ENCODE data around the gene LRRFIP2. TPM values are rescaled to one million over a fixed set of nuclear protein-coding genes. Genes with fewer than 3 reads are reported as not detected.
"Not testable (repeated sequence)": the region's sequence is repeated elsewhere in the genome, so short reads cannot be mapped to it uniquely, and the experiment has no call there.

The LRRFIP2 gene
- total RNA-seq, 4 donors from 2014 or later: 56.5 to 148 (median 62.4) TPM

- no peaks in the 10 kb centered on the region for H3K27me3 ChIP-seq
- DNase-seq: no peak
- no peaks in the 10 kb centered on the region for H3K9me3 ChIP-seq
- intact Hi-C loops (cut with DNase I; ENCODE audit: low total_unique reads): no loop called here
- H3K4me1 ChIP-seq: no peaks in the 10 kb centered on the region
- TF ChIP-seq POLR2A (IDR thresholded peaks at IDR 0.05) (no peak), CTCF (IDR thresholded peaks at IDR 0.05) (no peak)
- H3K27ac ChIP-seq: no peak overlapping the region
- no peak overlapping the region for H3K4me3 ChIP-seq
- H3K36me3 ChIP-seq: no peaks in the 10 kb centered on the region
These were observed 35.8 kb upstream of the LRRFIP2 start for GRCh38 chr3:37210230-37210629.

GRCh38 chr3:37208576-37208975 lies 34.2 kb upstream of the LRRFIP2 start:
- H3K27me3 ChIP-seq; intact Hi-C loops (cut with DNase I; ENCODE audit: low total_unique reads); DNase-seq; H3K27ac ChIP-seq; H3K36me3 ChIP-seq; H3K4me1 ChIP-seq; H3K9me3 ChIP-seq; H3K4me3 ChIP-seq: not testable (repeated sequence)

GRCh38 chr3:37208008-37208407 lies 33.6 kb upstream of the LRRFIP2 start:
- DNase-seq; H3K27ac ChIP-seq; H3K9me3 ChIP-seq; H3K27me3 ChIP-seq; H3K4me1 ChIP-seq; H3K4me3 ChIP-seq; H3K36me3 ChIP-seq; intact Hi-C loops (cut with DNase I; ENCODE audit: low total_unique reads): not testable (repeated sequence)

- H3K4me3 ChIP-seq; H3K27ac ChIP-seq; intact Hi-C loops (cut with DNase I; ENCODE audit: low total_unique reads); H3K4me1 ChIP-seq; H3K27me3 ChIP-seq; DNase-seq; H3K36me3 ChIP-seq; H3K9me3 ChIP-seq: not testable (repeated sequence)
These were observed 31.7 kb upstream of the LRRFIP2 start for GRCh38 chr3:37206041-37206440.

- no peak overlapping the region for H3K4me3 ChIP-seq
- no peak for TF ChIP-seq CTCF (IDR thresholded peaks at IDR 0.05)
- no peak for TF ChIP-seq POLR2A (IDR thresholded peaks at IDR 0.05)
- H3K27ac ChIP-seq: no peak overlapping the region
- H3K9me3 ChIP-seq: no peaks in the 10 kb centered on the region
- intact Hi-C loops (cut with DNase I; ENCODE audit: low total_unique reads): no loop called here
- no peak for DNase-seq
- no peaks in the 10 kb centered on the region for H3K4me1 ChIP-seq
- no peaks in the 10 kb centered on the region for H3K27me3 ChIP-seq
- no peaks in the 10 kb centered on the region for H3K36me3 ChIP-seq
These were observed 29.9 kb upstream of the LRRFIP2 start for GRCh38 chr3:37204314-37204713.

- no peaks in the 10 kb centered on the region for H3K36me3 ChIP-seq
- no peak for DNase-seq
- intact Hi-C loops (cut with DNase I; ENCODE audit: low total_unique reads): no loop called here
- no peak for TF ChIP-seq CTCF (IDR thresholded peaks at IDR 0.05)
- no peak for TF ChIP-seq POLR2A (IDR thresholded peaks at IDR 0.05)
- no peaks in the 10 kb centered on the region for H3K4me1 ChIP-seq
- no peaks in the 10 kb centered on the region for H3K27me3 ChIP-seq
- H3K27ac ChIP-seq: no peak overlapping the region
- H3K9me3 ChIP-seq: no peaks in the 10 kb centered on the region
- no peak overlapping the region for H3K4me3 ChIP-seq
These were observed 27.7 kb upstream of the LRRFIP2 start for GRCh38 chr3:37202035-37202434.

- no peaks in the 10 kb centered on the region for H3K36me3 ChIP-seq
These were observed 25.8 kb upstream of the LRRFIP2 start for GRCh38 chr3:37200141-37200540.

More at GRCh38 chr3:37200141-37200540, 25.8 kb upstream of the LRRFIP2 start:
- Histone ChIP-seq H3K4me3 (no peak overlapping the region), H3K9me3 (no peaks in the 10 kb centered on the region), H3K4me1 (no peaks in the 10 kb centered on the region), H3K27me3 (no peaks in the 10 kb centered on the region), H3K27ac (no peak overlapping the region)
- DNase-seq: no peak
- TF ChIP-seq POLR2A (IDR thresholded peaks at IDR 0.05) (no peak), CTCF (IDR thresholded peaks at IDR 0.05) (no peak)
- intact Hi-C loops (cut with DNase I; ENCODE audit: low total_unique reads): no loop called here
